GM13977 (cell line): ENCODE data around the gene C9orf78.

Experiments used
- DNase-seq: peaks from one replicate; pipeline ENCODE4 v3.0.0; 2012; ENCODE audit warnings: low spot score
- CTCF ChIP-seq: IDR thresholded peaks from 2 replicates; pipeline ENCODE4 v1.5.1; 2012; ENCODE audit warnings: mild to moderate bottlenecking, control low read depth; ENCODE audit not compliant: insufficient read depth; ENCODE audit errors: extremely low read depth, missing control alignments
- in situ Hi-C: fragments of 300-500 bp; cut with MboI; formaldehyde crosslinking; loops from one replicate; pipeline ENCODE4 v1.12.0; 2022; ENCODE audit warnings: low sequenced_read_pairs, low pct_unique_long_range_greater_than_20kb, mixed read lengths, inconsistent platforms; ENCODE audit not compliant: unreplicated experiment

Gene C9orf78

GRCh38 chr9:129832982-129833381, 2.1 kb downstream of the C9orf78 start:
- TF ChIP-seq CTCF, result no peak
- in situ Hi-C loops, result no loop called here
- no peak for DNase-seq

- in situ Hi-C loops, result no loop called here
These were observed 6.1 kb downstream of the C9orf78 start for GRCh38 chr9:129828969-129829368.

GRCh38 chr9:129828051-129828450, 7.0 kb downstream of the C9orf78 start:
- no peak for DNase-seq
- in situ Hi-C loops, result no loop called here
- no peak for TF ChIP-seq CTCF

More at GRCh38 chr9:129828969-129829368, 6.1 kb downstream of the C9orf78 start:
- DNase-seq, result no peak
- TF ChIP-seq CTCF, result no peak

GRCh38 chr9:129826759-129827158, 8.3 kb downstream of the C9orf78 start:
- no peak for DNase-seq
- no peak for TF ChIP-seq CTCF
- in situ Hi-C loops, result no loop called here

GRCh38 chr9:129826344-129826743, 8.7 kb downstream of the C9orf78 start:
- no peak for DNase-seq
- no peak for TF ChIP-seq CTCF
- in situ Hi-C loops, result no loop called here

GRCh38 chr9:129823935-129824601, 11.0 kb downstream of the C9orf78 start, which contains the start of gene TOR1A:
Gene TOR1A, minus strand, starts transcription at chr9:129824136. Its CDS starts 51 bp downstream, at chr9:129824085.
- peak; percentile 95 for DNase-seq
- no peak for TF ChIP-seq CTCF
- in situ Hi-C loops, result no loop called here

- no peak for TF ChIP-seq CTCF
- in situ Hi-C loops, result no loop called here
- no peak for DNase-seq
These were observed 11.5 kb downstream of the C9orf78 start for GRCh38 chr9:129823542-129823934.
